Measurements from ENCODE around the gene ZNF337. TPM values are rescaled to one million over a fixed set of nuclear protein-coding genes. Genes with fewer than 3 reads are reported as not detected.
"Not testable (repeated sequence)": the region's sequence is repeated elsewhere in the genome, so short reads cannot be mapped to it uniquely, and the experiment has no call there.

The ZNF337 gene
- total and polyA plus RNA-seq, 7 donors, result 1.8 to 18.6 (median 15.6) TPM

DNA sequence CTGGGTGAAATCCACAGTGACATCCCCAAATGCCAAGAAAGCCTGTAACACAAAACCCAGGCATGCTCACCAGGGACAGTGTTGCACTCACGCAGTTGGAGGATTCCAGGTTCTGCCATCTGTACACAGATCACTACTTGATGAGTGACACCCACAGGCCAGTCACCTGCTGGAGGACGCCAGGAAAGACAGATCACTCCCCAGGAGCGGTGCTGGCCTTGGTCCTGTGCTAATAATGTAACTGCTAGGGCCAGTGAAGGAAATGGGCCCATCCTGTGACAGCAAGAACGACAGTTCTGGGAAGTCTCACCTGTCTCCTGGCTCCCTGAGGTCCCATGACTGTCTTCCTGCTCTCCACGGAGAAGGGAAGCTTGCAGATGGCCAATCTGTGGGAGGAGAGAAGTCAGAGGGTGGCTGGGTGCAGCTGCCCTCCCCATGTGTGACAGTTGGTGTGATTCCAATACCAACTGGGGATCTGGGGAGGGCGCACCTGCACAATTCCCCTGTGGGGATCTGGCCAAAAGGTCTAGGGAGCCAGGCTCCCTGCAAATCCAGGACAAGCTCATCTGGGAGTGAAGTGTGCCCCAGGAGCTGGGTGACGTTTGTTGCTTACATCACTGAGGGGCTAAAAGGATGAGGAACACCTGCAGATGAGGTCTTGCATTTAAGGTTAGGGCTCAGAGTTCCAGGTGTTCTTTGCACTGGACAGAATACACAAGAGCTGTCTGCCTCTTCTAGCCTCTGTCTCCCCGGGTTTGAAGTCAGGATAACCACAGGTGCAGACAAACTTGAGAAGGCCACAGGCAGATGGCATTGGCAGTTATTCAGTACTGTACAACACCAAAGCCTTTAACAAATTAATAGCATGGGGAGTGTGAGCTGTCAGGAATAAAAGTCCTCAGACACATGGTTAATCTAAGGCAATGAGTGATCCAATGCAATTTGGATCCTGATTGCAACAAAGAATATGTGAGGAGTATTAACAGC is 10.3 kb downstream of the ZNF337 start:
- intact Hi-C loops (cut with DNase I), result no loop called here
- no peak overlapping the region for H3K27ac ChIP-seq
- DNase-seq, result no peak
- WGBS, 2 donors, result 73 to 77% methylated on average over 8 of the region's 8 CpGs
- H3K27me3 ChIP-seq, result no peaks in the 10 kb centered on the region
- no peak overlapping the region for H3K4me3 ChIP-seq
- H3K4me1 ChIP-seq, result peaks cover 0 to 8% (median 0%) of the 10 kb centered on the region in 4 donors
- peaks cover 1 to 42% (median 7%) of the 10 kb centered on the region in 4 donors for H3K36me3 ChIP-seq
- TF ChIP-seq, protein P1, sequence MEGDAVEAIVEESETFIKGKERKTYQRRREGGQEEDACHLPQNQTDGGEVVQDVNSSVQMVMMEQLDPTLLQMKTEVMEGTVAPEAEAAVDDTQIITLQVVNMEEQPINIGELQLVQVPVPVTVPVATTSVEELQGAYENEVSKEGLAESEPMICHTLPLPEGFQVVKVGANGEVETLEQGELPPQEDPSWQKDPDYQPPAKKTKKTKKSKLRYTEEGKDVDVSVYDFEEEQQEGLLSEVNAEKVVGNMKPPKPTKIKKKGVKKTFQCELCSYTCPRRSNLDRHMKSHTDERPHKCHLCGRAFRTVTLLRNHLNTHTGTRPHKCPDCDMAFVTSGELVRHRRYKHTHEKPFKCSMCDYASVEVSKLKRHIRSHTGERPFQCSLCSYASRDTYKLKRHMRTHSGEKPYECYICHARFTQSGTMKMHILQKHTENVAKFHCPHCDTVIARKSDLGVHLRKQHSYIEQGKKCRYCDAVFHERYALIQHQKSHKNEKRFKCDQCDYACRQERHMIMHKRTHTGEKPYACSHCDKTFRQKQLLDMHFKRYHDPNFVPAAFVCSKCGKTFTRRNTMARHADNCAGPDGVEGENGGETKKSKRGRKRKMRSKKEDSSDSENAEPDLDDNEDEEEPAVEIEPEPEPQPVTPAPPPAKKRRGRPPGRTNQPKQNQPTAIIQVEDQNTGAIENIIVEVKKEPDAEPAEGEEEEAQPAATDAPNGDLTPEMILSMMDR (IDR thresholded peaks at IDR 0.05), result no peak
- TF ChIP-seq POLR2AphosphoS5 (IDR thresholded peaks at IDR 0.05) (no peak), EP300 (IDR thresholded peaks at IDR 0.05) (no peak), POLR2A (IDR thresholded peaks at IDR 0.05) (no peak)
- no peaks in the 10 kb centered on the region for H3K9me3 ChIP-seq

DNA sequence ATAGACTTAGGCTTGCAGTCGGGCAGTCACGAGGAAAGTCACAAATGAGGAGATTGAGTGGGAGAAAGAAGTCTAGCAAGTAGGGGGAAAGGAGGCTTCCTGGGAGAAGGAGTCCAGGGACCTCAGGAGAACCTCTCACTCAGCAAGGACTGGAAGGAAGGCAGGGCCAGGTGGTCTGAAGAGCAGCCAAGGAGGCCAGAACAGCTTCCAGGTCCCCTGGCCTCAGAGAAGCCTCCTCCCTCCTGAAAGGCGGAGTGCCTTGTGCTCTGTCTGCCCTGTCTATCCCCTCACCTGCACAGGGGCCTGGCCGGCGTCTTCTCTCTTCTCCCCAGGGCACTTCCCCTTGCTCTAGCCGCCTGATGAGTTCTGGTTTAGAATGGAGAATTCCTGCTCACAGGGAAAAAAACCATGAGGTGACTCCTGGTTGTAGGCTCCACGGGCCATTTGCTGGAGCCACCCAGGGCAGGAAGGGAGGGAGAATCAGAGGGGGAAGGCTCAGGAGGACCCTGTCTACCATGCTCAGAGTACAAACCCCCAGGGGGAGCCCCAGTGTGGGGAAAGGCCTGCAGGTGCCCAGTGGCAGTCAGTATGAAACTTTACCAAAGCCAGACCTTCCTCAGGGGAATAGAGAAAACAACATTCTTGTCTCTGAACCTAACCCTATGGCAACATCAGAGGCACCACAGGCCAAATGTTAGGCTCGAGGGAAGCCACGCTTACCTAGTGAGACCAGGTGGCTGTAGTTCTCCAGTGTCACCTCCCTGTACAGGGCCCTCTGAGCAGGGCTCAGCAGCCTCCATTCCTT is 11.2 kb downstream of the ZNF337 start:
- Histone ChIP-seq H3K27ac (no peak overlapping the region), H3K27me3 (no peaks in the 10 kb centered on the region), H3K36me3 (peaks cover 4 to 50% (median 13%) of the 10 kb centered on the region in 4 donors), H3K4me1 (peaks cover 0 to 8% (median 0%) of the 10 kb centered on the region in 4 donors), H3K4me3 (no peak overlapping the region), H3K9me3 (no peaks in the 10 kb centered on the region)
- intact Hi-C loops (cut with DNase I), result no loop called here
- WGBS, 2 donors, result 82 to 92% methylated on average over 9 of the region's 9 CpGs
- TF ChIP-seq POLR2AphosphoS5 (IDR thresholded peaks at IDR 0.05), result no peak
- TF ChIP-seq, protein P1 (IDR thresholded peaks at IDR 0.05), result no peak
- TF ChIP-seq EP300 (IDR thresholded peaks at IDR 0.05), result no peak
- TF ChIP-seq POLR2A (IDR thresholded peaks at IDR 0.05), result no peak
- no peak for DNase-seq

DNA sequence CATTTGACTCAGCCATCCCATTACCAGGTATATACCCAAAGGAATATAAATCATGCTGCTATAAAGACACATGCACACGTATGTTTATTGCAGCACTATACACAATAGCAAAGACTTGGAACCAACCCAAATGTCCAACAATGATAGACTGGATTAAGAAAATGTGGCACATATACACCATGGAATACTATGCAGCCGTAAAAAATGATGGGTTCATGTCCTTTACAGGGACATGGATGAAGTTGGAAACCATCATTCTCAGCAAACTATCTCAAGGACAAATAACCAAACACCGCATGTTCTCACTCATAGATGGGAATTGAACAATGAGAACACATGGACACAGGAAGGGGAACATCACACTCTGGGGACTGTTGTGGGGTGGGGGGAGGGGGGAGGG is 12.8 kb downstream of the ZNF337 start:
- H3K27me3 ChIP-seq; intact Hi-C loops (cut with DNase I); H3K4me1 ChIP-seq; DNase-seq; H3K4me3 ChIP-seq; H3K27ac ChIP-seq; H3K9me3 ChIP-seq: not testable (repeated sequence)
- 86 to 91% methylated on average over 3 of the region's 3 CpGs for WGBS, 2 donors
- H3K36me3 ChIP-seq, result peaks cover 4 to 59% (median 13%) of the 10 kb centered on the region in 4 donors

DNA sequence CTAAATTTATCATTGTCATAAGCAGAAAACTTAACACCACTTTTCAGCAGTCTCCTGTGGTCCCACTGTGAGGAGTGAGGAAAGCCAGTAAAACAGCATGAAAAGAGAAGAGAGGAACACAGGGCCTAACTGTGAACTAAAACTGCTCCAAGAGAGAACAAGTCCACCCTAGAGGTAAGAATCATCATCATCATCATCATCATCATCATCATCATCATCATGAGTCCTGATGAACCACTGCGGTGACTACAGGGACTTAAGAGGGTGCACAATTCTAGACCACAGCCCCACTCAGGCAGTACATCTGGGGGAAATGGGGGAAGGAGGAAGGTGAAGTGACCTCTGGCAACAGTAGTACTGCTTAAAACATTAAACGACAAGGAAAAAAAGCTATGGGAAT is 13.6 kb downstream of the ZNF337 start:
- no peak overlapping the region for H3K27ac ChIP-seq
- 94 to 95% methylated on average over 2 of the region's 2 CpGs for WGBS, 2 donors
- no peak for TF ChIP-seq POLR2A (IDR thresholded peaks at IDR 0.05)
- TF ChIP-seq EP300 (IDR thresholded peaks at IDR 0.05), result no peak
- no peak for TF ChIP-seq POLR2AphosphoS5 (IDR thresholded peaks at IDR 0.05)
- TF ChIP-seq, protein P1 (IDR thresholded peaks at IDR 0.05), result no peak

More for the DNA sequence above, 13.6 kb downstream of the ZNF337 start:
- no peaks in the 10 kb centered on the region for H3K9me3 ChIP-seq
- intact Hi-C loops (cut with DNase I), result no loop called here
- H3K27me3 ChIP-seq, result no peaks in the 10 kb centered on the region
- H3K4me1 ChIP-seq, result no peaks in the 10 kb centered on the region
- peaks cover 4 to 66% (median 15%) of the 10 kb centered on the region in 4 donors for H3K36me3 ChIP-seq
- H3K4me3 ChIP-seq, result no peak overlapping the region
- no peak for DNase-seq
